Cerebellar nuclear complex (tissue), 1 donor: ENCODE results near the gene DKKL1.

Source experiments
- DNase-seq, 2 experiments: peaks; one replicate each; lab custom pipeline; 2025; lab: John Stamatoyannopoulos, UW

DKKL1 gene

GRCh38 chr19:49396738-49397505 is 33.2 kb downstream of the DKKL1 start:
- DNase-seq, result no peak

- no peak for DNase-seq
Observed at GRCh38 chr19:49398001-49398615, 34.4 kb downstream of the DKKL1 start.

- DNase-seq, result no peak
Observed at GRCh38 chr19:49398931-49399330, 35.3 kb downstream of the DKKL1 start.

GRCh38 chr19:49400029-49400428 is 36.4 kb downstream of the DKKL1 start:
- no peak for DNase-seq

- DNase-seq, result no peak
Observed at GRCh38 chr19:49403404-49404187, 39.9 kb downstream of the DKKL1 start.

- DNase-seq, result no peak
Observed at GRCh38 chr19:49407079-49407478, 43.4 kb downstream of the DKKL1 start.

- DNase-seq, result no peak
Observed at GRCh38 chr19:49407482-49408015, 43.9 kb downstream of the DKKL1 start.

- no peak for DNase-seq
Observed at GRCh38 chr19:49408816-49409440, 45.3 kb downstream of the DKKL1 start.

- DNase-seq, result no peak
Observed at GRCh38 chr19:49409441-49410029, 45.9 kb downstream of the DKKL1 start.

- DNase-seq, result no peak
Observed at GRCh38 chr19:49411681-49412326, 48.1 kb downstream of the DKKL1 start.

- no peak for DNase-seq
Observed at GRCh38 chr19:49413348-49413747, 49.7 kb downstream of the DKKL1 start.

- DNase-seq, result no peak
Observed at GRCh38 chr19:49414256-49414655, 50.6 kb downstream of the DKKL1 start.

- no peak for DNase-seq
Observed at GRCh38 chr19:49415102-49415809, 51.6 kb downstream of the DKKL1 start.

- no peak for DNase-seq
Observed at GRCh38 chr19:49415810-49416200, 52.1 kb downstream of the DKKL1 start.

GRCh38 chr19:49417088-49417487 is 53.4 kb downstream of the DKKL1 start:
- no peak for DNase-seq

GRCh38 chr19:49418511-49418910 is 54.8 kb downstream of the DKKL1 start:
- DNase-seq, result no peak

- no peak for DNase-seq
Observed at GRCh38 chr19:49419173-49419572, 55.5 kb downstream of the DKKL1 start.

GRCh38 chr19:49420227-49420626 is 56.5 kb downstream of the DKKL1 start:
- DNase-seq, result no peak

GRCh38 chr19:49421039-49421877 is 57.6 kb downstream of the DKKL1 start:
- DNase-seq, result peak in 1 of 2 experiments; percentile 80

- no peak for DNase-seq
Observed at GRCh38 chr19:49421878-49422202, 58.2 kb downstream of the DKKL1 start.
